SKM-1 treated with dmso at 0.1 percent for 144 hours (cell line): ENCODE results near the gene SH3RF2.
"Not testable (repeated sequence)": the region's sequence is repeated elsewhere in the genome, so short reads cannot be mapped to it uniquely, and the experiment has no call there.

Experiments used
- DNase-seq: peaks from one replicate; lab custom pipeline; 2025; ENCODE audit not compliant: unreplicated experiment; lab: John Stamatoyannopoulos, UW

SH3RF2 gene

GRCh38 chr5:146076455-146076854 lies 140.1 kb downstream of the SH3RF2 start:
- DNase-seq, result peak; percentile 53

GRCh38 chr5:146078566-146078965 lies 142.2 kb downstream of the SH3RF2 start:
- no peak for DNase-seq

- DNase-seq, result peak; percentile 81
Measured at GRCh38 chr5:146079695-146080373, 143.5 kb downstream of the SH3RF2 start.

GRCh38 chr5:146081556-146081955 lies 145.2 kb downstream of the SH3RF2 start:
- no peak for DNase-seq

GRCh38 chr5:146082798-146083197 lies 146.4 kb downstream of the SH3RF2 start:
- no peak for DNase-seq

- DNase-seq, result no peak
Measured at GRCh38 chr5:146084376-146084775, 148.0 kb downstream of the SH3RF2 start.

GRCh38 chr5:146088098-146088497 lies 151.7 kb downstream of the SH3RF2 start:
- no peak for DNase-seq

GRCh38 chr5:146089287-146089686 lies 152.9 kb downstream of the SH3RF2 start:
- DNase-seq, result no peak

GRCh38 chr5:146091881-146092280 lies 155.5 kb downstream of the SH3RF2 start:
- no peak for DNase-seq

GRCh38 chr5:146098047-146098446 lies 161.7 kb downstream of the SH3RF2 start:
- DNase-seq, result no peak

GRCh38 chr5:146101646-146102045 lies 165.3 kb downstream of the SH3RF2 start:
- DNase-seq, result no peak

GRCh38 chr5:146103594-146103993 lies 167.2 kb downstream of the SH3RF2 start:
- peak; percentile 65 for DNase-seq

GRCh38 chr5:146105477-146105876 lies 169.1 kb downstream of the SH3RF2 start, which contains the start of gene PLAC8L1:
Gene PLAC8L1 (minus strand): TSS chr5:146105577. CDS start chr5:146104311, 1,266 bp downstream.
- DNase-seq, result no peak

- no peak for DNase-seq
Measured at GRCh38 chr5:146107901-146108300, 171.5 kb downstream of the SH3RF2 start.

GRCh38 chr5:146108870-146109269 lies 172.5 kb downstream of the SH3RF2 start:
- DNase-seq, result not testable (repeated sequence)

GRCh38 chr5:146109379-146109778 lies 173.0 kb downstream of the SH3RF2 start:
- no peak for DNase-seq

GRCh38 chr5:146111409-146111808 lies 175.0 kb downstream of the SH3RF2 start:
- no peak for DNase-seq

GRCh38 chr5:146112476-146112875 lies 176.1 kb downstream of the SH3RF2 start:
- no peak for DNase-seq
